Activated T-helper 1 cell treated with Interleukin-2 at 50 U/mL for 16 hours (primary cell): Measurements from ENCODE around the gene WIZ.

Experiments
- DNase-seq: peaks from one replicate; pipeline ENCODE4 v3.0.0-alpha.2; 2020; ENCODE audit warnings: low read depth

Gene WIZ

DNA sequence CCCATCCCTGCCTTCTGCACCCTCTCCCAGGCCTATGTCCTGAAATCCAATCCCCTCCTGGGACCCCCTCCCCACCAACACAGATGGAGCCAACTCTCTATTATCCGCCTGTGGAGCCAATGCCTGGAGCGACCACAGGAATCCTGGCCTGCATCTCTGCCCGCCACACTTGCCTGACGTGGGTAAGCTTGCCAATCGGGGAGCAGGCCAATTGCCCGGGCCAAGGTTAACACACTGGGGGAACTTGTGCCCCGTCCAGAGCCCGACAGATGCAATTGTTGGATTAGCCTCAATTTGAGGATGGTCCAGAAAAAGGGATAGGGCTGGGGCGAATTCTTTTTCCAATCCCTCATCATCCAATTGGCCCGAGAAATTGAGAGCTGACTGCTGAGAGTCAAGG, 5.9 kb downstream of the WIZ start:
- DNase-seq: no peak

DNA sequence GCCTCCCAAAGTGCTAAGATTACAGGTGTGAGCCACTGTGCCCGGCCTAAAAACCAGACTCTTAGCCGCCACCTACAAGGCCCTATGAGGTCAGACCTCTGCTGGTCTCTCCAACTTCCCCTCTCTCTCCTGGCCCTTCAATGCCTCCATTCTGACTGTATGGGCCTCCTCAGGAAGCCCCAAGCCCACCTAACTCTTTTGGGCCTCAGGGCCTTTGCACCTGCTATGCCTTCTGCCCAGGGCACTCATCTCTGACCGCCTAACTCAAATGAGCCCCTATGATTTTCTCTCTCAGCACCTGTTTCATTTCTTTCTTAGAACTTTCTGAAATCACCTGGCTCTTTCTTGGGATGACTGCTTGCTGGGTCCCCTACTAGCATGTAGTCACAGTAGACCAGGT, 6.4 kb downstream of the WIZ start:
- no peak for DNase-seq

DNA sequence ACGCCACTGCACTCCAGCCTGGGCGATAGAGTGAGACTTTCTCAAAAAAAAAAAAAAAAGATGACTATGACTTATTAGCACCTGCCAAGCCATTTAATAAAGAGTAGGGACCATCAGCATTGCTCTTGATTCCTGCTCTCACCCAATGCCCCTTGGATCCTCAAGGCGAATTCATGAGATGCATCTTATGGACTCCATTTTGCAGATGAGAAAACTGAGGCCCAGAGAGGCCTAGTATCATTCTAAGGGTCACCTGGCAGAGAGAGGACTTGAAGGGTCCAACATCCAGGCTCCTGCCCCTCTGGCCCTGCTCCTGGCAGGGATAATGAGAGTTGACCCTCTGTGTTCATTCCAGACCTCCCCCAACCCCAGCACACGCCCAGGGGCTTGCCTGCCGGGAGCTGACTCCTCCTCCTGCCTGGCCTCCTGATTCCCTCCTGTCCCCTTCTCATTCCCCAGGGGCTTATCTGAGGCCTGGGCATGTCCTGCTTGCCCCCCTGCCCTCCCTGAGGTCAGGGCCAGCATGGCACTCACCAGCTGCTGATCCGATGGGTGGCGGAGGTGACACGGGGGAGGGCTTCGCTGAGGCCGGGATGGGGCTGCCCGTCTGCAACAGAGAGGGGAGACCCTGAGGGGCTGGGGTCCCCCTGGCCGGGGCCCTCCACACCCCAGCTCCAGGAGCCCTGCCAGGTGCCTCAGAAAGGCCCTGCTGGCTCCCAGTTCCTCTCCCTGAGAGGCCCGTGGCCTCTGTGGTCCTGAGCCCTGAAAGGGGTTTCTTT, 7.4 kb downstream of the WIZ start:
- DNase-seq: no peak

DNA sequence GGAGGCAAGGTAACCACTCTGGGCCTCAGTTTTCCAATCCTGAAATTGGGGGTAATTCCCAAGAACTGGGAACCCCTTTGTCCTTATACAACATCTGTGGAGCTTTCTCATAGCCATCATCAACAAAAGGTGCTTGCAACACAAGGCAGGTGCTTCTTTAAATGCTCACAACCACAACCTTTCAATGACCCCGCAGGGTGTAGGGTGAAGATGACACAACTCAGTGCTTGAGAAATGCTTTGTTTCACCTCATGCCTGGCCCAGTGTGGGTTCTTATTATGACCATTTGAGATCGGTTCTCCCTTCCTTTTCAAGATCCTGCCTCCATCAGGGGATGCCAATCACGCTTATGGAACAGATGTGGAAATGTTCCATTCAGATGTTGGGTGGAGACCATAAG, 8.4 kb downstream of the WIZ start:
- no peak for DNase-seq

DNA sequence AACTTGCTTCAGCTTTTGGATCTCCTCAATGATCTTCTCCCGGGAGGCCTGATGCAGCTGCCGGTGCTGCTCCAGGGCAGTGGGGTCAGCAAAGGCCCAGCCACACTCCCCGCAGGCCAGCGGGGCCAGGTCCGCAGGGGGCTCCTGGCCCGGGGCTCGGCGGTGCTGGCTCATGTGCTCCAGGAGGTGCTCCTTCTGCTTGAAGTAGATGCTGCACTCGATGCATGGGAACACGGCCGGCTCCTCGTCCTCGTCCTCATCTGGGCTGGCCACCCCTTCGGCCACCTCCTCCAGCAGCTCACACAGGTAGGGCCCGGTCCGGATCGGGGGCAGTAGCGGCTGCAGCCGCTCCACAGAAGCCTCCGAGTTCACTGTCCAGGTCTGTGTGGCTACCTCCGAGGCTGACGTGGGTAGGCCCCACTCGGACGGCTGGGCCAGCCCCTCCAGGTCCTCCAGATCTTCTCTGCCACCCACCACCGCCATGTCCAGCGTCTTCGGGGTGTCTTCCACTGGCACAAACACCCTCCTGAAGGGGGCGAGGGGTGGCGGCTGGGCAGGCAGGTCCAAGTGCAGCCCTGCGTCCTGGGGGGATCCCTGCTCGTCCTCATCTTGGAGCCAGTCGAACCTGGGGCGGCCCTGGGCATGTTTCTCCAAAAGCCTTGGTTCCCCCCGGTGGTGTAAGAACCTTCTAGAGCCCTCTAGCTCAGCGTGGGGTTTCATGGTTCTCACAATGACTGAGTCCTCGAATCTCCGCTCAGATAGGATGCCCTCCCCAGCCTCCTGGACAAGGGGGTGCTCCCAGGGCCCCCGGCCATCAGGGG, 9.7 kb downstream of the WIZ start:
- no peak for DNase-seq

DNA sequence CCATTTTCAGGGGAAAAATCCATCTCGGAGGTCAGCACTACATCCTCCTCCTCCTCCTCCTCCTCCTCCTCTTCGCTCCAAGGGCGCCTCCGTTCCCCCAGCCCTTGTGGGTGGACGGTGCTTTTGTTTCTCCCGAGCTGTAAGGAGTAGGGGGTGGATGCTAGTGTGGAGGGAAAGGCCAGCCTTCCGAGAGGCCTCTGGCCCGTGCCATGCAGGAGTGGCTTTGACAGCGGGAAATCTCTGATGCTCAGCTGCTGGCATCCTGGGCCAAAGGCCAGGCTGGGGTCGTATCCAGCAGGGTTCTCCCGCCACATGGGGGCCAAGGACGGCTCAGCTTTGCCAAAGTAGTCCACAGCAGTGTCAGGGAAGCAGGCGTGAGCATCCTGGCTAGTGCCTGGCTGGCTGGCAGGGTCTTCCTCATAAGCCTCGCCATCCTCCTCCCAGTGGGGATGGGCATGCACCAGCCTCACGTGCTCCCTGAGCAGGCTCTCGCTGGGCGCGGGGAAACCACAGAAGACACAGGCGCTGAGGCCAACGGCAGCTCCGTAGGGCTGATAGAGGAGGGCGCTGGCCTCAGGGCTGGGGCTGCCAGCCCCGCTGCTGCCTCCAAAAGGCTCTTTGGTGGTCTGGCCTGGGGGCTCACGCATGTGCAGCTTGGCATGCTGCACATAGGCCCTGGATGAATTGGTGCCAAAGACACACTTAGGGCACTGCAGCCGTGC, 10.5 kb downstream of the WIZ start:
- DNase-seq: no peak

DNA sequence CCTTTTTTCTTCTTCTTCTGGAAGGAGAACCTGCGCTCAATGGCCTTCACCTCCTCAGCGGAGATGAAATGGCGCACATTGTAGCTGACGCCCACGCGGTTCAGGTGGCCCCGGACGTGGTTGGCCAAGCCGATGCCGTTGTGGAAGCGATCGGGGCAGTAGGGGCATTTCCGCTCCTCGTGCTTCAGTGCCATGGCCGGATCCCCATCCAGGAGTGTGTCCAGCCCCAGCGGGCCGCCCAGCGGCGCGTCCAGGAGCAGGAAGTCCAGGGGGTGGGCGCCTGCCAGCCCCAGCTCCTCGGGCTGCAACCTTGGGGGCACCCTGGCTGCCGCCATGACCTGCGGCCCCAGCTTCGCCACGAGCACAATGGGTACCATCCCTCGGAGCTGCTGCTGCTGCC, 11.2 kb downstream of the WIZ start:
- no peak for DNase-seq

DNA sequence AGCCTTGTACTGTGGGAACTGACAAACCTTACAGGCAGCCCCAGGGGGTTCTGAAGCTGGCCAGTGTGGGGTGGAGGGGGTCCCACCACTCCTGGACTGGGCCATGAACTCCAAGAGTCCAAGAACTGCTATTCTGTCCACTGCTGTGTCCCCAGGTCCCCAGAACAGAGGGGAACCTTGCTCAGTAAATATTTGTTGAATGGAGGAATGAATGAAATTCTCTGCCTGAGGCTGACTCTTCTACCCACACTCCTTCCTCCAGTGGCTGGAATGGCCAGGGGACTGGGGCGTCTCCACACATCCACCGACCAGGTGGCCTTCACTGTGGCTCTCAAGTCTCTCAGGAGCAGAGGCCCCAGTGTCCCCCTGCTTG, 11.6 kb downstream of the WIZ start:
- no peak for DNase-seq

DNA sequence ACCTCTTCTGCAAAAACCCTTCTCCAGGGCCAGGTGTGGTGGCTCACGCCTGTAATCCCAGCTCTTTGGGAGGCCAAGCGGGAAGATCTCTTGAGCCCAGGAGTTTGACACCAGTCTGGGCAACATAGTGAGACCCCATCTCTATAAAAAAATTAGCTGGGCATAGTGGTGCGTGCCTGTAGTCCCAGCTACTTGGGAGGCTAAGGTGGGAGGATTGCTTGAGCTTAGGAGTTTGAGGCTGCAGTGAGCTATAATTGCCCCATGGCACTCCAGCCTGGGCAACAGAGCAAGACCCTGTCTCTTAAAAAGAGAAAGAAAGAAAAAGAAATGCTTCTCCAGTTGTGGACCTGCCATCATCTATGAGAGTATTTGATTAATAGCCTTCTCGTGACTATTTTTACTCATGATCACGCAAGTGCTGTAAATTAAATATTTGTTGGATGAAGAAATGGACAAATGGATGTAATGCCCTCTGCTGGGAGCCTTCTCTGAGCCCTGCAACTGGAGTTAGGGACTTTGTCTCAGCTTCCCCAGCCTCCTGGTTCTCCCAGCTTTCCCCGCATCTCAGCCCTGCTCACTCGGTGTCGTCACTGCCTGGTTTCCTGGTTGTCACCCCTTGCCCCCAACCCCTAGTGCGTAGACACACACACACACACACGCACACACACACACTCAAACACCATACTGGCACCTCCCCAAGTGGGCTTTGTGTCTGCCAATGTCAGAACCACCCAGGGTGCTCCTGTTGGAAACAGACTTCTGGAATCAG, 12.2 kb downstream of the WIZ start:
- no peak for DNase-seq

DNA sequence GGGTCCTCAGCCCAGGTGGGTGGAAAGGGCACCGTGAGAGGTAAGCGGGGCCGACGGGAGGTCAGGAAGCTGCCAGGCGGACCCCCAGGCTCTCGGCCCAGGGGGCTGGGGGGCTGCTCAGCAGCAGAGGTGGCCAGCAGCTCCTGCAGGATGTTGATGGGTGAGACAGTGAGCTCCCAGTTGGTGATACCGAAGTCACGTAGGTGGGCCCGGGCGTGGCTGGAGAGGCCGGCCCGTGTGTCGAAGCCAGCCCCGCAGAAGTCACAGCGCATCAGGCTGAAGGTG, 13.0 kb downstream of the WIZ start:
- no peak for DNase-seq

DNA sequence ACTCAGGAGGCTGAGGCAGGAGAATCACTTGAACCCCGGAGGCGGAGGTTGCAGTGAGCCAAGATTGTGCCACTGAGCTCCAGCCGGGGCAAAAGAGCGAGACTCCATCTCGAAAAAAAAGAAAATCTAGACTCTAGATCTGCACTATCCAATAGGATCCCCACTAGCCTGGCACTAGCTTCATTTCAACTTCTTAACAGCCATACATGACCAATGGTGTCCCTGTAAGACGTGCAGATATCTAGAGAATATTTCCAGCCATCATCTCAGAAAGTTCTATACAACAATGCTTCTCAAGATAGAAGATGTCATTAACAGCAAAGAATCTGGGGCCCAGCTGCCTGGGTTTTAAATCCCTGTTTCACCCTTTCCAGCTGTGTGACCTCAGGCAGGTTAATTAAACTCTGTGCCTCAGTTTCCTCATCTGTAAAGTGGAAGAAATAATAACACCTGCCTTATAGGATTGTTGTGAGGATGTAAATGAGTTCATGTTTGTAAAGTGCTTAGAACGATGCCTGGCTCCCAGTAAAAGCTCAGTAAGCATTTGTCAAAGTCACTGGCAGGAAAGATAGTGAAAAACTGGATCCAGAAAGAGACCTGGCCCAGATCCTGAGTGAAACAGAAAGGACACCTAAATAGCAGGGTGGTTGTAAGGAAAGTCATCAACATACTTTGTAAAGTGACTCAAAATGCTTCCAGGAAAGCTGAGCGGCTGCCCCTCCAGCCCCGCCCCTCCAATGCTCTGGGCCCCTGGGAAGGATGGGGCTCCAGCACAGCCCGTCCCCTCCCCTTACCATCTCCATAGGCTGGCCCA, 13.5 kb downstream of the WIZ start:
- DNase-seq: no peak

DNA sequence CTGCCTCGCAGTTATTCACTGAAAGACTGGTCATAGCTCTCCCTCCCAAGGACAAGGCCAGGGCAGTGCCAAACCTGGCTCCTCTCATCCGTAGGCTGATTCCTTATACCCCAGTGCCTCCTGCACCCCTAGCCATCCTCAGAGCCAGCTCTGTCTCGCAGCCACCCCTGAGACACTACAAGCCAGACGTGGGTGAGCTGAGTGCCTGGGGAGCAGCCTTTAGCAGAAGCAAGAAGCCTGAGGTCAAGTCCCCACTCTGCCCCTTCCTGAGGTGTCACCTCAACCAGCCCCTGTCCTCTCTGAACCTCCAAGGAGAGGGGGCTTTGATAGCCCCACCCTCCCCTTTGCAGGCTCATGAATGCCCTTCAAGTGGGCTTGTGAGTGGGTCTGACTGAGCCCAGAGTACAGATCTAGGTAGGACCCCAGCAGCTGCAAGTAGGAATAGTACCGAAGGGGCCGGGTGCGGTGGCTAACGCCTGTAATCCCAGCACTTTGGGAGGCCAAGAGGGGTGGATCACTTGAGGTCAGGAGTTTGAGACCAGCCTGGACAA, 16.2 kb downstream of the WIZ start:
- DNase-seq: no peak

DNA sequence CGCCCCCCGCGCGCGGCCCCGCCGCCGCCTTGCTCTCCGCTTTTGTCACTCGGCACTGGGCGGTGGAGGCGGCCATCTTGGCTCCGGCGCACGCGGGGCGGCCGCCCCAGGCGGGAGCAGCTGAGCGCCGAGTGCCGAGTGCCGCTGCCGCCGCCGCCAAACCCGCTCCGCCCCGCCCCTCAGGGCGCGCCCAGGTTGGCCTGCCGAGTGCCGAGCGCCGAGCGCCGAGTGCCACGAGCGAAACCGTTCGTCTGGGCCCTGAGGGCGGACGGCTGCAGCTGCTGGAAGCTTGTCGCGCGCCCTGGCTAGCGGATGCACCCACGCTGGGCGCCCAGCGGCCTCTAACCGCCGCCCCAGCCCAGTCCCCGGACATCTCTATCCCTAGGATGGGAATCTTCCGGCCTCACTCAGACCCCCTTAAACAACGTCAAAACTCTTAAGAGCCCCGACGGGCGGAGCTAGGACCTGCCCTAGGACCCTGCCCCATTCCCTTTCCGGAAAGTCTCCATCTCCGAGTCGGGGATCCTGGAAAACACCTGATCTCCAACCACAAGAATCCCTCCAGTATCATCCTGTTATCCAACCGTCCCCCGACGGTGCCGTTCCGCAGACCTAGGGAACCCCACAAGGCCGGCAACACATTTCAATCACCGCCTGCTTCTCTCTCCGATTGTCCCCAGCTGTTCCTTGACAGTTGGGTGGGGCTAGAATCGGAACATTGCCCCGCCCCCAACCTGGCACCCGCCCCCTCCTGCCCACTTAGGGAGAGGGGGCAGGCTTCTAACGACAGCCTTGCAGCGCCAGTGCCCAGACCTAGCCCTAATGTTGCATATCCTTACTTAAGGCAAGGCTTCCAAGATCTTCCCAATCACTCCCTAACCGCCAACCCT, 16.9 kb downstream of the WIZ start:
- peak; percentile 91 for DNase-seq

DNA sequence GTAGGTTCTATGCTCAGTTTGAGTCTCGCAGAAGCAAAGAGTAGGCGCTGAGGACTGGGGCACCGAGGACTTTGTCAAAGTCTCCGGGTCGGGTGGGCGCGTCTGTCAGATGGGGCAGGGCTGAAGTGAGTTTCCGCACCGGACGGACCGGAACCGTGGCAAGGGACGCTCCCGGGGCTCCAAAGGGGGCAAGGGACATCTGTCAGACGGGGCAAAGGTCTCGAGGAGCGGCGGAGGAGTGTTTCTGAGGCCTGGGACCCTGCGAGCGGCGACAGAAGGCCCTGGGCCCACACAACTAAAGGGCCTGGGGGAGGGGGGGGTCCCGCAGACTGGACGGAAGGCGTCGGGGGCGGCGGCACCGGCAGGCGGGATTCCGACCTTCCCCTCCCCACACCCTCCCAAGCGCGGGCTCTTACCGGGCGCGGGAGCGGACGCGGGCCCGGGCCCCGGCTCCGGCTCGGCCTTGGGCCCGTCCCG, 17.7 kb downstream of the WIZ start:
- DNase-seq: no peak

DNA sequence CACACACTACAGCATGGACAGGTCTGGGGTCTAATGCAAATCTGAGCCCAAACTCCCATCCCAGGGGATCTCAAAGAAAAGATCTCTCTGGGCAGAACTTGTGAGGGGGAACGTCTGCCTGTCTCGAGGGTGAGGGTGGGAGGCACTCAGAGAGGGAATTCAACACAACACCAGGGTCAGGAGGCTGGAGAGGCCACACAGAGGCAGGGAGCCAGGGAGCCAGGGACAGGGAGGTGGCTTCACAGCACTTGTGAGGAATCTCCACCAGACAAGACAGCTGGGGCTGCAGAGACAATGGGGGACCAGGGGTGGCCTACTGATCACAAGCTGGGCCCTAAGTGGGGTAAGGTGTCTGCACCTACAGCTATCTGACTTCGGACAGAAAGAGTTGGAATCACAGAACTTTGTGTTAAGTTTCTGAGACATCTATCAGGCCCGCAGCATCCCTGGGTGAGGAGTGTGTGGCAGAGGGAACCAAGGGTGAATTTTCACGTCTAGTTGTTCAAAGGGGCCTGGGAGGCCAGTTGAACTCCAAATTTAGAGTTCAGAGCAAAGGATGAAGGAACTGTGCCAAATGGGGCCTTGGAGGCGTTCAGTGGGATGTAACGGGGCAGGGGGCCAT, 18.2 kb downstream of the WIZ start:
- DNase-seq: no peak

DNA sequence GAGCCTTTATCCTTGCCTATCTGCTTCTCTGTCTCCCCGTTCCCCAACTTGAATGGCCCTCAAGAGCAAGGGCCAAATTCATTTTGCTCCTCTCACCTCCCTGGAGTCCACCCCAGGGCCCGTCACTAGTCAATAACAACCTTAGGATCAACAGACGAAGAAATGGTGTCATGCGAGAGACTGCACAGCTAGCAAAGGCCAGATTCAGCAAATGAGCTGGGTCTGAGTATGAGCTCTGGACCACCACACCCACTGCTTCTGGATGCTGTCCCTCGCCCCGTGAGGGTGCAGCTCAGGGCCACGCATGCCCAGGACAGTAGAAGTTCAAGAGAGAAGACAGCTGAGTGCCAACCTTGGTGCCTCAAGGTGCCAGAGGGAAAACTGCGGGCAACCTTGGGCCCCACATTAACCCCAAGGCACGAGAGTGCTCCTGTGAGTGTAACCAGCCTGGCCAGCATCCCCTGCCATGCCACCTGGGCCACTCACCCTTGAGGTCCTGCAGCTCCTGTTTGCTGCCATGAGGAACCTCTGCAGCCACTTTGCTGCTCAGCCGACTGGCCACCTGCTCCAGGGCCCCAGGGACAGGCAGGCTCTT, 19.1 kb downstream of the WIZ start:
- DNase-seq: no peak

DNA sequence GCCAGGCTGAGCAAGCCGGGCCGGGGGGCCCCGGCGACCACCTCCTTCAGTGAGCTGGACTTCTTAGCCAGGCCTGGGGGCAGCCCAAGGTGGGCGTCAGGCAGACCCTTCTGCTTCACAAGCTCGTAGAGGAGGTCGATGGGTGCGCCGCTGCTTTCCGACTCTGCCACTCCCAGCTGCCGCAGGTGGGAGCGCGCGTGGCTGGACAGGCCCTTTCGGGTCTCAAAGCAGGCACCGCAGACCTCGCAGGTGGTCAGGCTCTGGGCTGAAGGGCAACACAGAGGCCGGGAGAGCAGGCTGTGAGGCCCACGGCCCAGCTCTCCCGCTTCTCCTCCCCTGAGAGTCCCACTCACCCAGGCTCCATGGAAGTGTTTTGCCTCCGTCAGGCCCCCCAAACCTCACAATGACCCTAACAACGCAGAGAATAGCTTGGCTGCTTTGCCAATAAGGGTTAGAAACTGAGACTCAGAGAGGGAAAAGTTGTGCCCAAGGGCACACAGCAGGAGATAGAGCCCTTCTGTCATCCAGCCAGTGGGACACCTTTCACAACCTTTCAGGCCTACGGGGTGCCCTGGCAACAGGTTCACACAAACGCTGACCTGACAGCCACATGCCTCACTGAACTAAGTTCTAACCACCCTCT, 19.8 kb downstream of the WIZ start:
- no peak for DNase-seq

DNA sequence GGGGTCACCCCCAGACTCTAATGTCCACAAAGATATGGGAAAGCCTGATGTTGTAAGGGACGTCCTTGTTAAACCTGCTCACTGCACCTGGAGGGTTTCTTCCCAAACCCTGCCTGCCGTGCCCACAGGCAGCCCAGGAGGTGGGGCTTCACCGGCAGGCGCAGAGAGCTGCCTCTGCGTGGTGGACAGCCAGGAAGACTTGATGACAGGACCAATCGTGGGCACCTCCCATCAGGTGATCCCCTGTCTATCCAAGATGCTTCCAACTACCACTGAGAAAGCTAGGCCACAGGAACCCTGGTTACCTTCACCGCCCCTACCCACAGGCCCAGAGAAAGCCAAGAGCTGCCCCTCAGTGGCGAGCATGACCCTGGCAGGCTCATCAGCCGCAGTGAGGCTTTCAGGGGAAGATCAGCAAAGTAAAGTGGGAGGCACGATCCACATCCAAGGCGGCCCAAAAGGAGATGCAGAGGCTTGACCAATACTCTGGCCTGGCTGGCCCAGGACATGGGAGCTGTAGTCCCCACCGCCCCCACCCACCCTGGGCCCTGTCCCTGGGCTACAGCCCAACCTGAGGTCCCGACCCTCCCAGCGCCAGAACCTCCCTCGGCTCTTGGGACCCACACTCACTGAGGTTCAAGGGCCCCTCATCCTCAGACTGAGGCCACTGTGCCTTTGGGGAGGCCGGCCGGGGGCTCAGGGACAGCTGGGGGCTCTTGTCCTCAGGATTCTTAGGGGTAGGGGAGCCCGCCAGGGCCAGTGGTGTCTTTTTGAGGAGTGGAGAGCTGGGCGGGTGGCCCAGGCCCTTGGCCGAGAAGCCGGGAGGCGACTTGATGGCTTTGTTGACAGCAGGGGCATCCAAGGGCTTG, 20.6 kb downstream of the WIZ start:
- DNase-seq: no peak
